OCI-LY3 (cell line): ENCODE data around the gene LTBP2.

Experiments used
- H2AFZ ChIP-seq: fragments of 200-600, 300-600 bp; shearing (Covaris generic); 2 replicates; pipeline ENCODE4 v1.6.0; 2014; ENCODE audit warnings: antibody characterized with exemption, low read depth, low read length
- H3K27ac ChIP-seq: fragments of 200-600, 300-600 bp; sonication (generic); 2 replicates; pipeline ENCODE4 v1.5.1; 2014; ENCODE audit warnings: mild to moderate bottlenecking, low read length, moderate library complexity, mixed read lengths
- H3K27me3 ChIP-seq: fragments of 200-600, 300-600 bp; sonication (generic); 2 replicates; pipeline ENCODE4 v1.6.1; 2014; ENCODE audit warnings: low read depth, low read length, mixed read lengths
- H3K36me3 ChIP-seq: fragments of 200-600, 300-600 bp; sonication (generic); replicated peaks from 2 replicates; pipeline ENCODE3; 2014; ENCODE audit warnings: low read depth, low read length, mixed read lengths
- H3K4me1 ChIP-seq: fragments of 300-600, 200-600 bp; sonication (generic); 2 replicates; pipeline ENCODE4 v1.6.1; 2014; ENCODE audit warnings: low read length, mixed read lengths
- H3K4me2 ChIP-seq: fragments of 200-600, 300-600 bp; sonication (generic); 2 replicates; pipeline ENCODE4 v1.6.1; 2014; ENCODE audit warnings: low read length, mixed read lengths
- H3K4me3 ChIP-seq: fragments of 300-600, 200-600 bp; sonication (generic); 2 replicates; pipeline ENCODE4 v1.5.1; 2014; ENCODE audit warnings: antibody characterized with exemption, mild to moderate bottlenecking, low read length, moderate library complexity
- H3K79me2 ChIP-seq: fragments of 300-600, 200-600 bp; shearing (Covaris generic); 2 replicates; pipeline ENCODE4 v1.6.1; 2014; ENCODE audit warnings: mild to moderate bottlenecking, low read length, mixed read lengths
- H3K9ac ChIP-seq: fragments of 300-600, 200-600 bp; shearing (Covaris generic); 2 replicates; pipeline ENCODE4 v1.6.0; 2014; ENCODE audit warnings: mild to moderate bottlenecking, low read length, moderate library complexity
- H3K9me3 ChIP-seq: fragments of 200-600, 300-600 bp; shearing (Covaris generic); 2 replicates; pipeline ENCODE4 v1.6.1; 2014; ENCODE audit warnings: low read length, mixed read lengths; ENCODE audit not compliant: insufficient read depth
- H4K20me1 ChIP-seq: fragments of 200-600, 300-600 bp; sonication (generic); 2 replicates; pipeline ENCODE4 v1.6.1; 2016; ENCODE audit warnings: low read length, mixed read lengths; ENCODE audit not compliant: insufficient read depth
- CTCF ChIP-seq: fragments of 200-600, 300-600 bp; sonication (generic); IDR thresholded peaks from 2 replicates; pipeline ENCODE4 v1.5.1; 2014; ENCODE audit warnings: antibody characterized with exemption, low read length, low read depth
- EZH2phosphoT487 ChIP-seq: fragments of 200-600 bp; shearing (Covaris generic); IDR thresholded peaks from 2 replicates; pipeline ENCODE4 v1.6.1; 2018; ENCODE audit warnings: antibody characterized with exemption, mixed run types, low read depth

The LTBP2 gene

DNA sequence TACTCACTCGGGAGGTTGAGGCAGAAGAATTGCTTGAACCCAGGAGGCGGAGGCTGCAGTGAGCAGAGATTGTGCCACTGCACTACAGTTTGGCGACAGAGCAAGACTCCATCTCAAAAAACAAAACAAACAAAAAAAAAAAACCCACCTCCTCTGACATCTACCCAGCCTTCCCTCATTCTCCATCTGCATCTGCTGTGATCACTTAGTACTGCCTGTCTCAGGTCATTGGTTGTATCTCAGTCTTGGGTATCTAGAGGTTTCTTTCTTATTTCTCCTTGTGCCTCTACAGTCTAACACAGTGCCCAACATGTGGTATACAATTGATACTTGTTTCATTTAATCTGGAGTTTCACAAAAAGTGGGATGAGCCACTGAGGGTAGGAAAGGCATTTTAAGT, 5.3 kb downstream of the LTBP2 start:
- H3K4me1 ChIP-seq: peaks cover 6% of the 10 kb centered on the region
- no peak overlapping the region for H3K9ac ChIP-seq
- TF ChIP-seq CTCF: no peak
- no peak for TF ChIP-seq EZH2phosphoT487
- no peak overlapping the region for H2AFZ ChIP-seq
- no peaks in the 10 kb centered on the region for H3K79me2 ChIP-seq
- H3K9me3 ChIP-seq: no peaks in the 10 kb centered on the region
- H3K27me3 ChIP-seq: 0 out of 2 replicates have a peak, but pooled peaks cover 3% of the 10 kb centered on the region
- H3K27ac ChIP-seq: no peak overlapping the region
- H3K4me2 ChIP-seq: no peak overlapping the region
- H3K36me3 ChIP-seq: no peaks in the 10 kb centered on the region
- no peaks in the 10 kb centered on the region for H4K20me1 ChIP-seq
- H3K4me3 ChIP-seq: no peak overlapping the region

- Histone ChIP-seq H3K27ac (no peak overlapping the region), H3K4me3 (no peak overlapping the region), H3K36me3 (no peaks in the 10 kb centered on the region), H3K4me1 (peaks cover 6% of the 10 kb centered on the region), H3K79me2 (no peaks in the 10 kb centered on the region), H3K4me2 (no peak overlapping the region), H3K9me3 (no peaks in the 10 kb centered on the region), H2AFZ (no peak overlapping the region), H4K20me1 (no peaks in the 10 kb centered on the region), H3K27me3 (0 out of 2 replicates have a peak, but pooled peaks cover 3% of the 10 kb centered on the region), H3K9ac (no peak overlapping the region)
- TF ChIP-seq CTCF: no peak
- TF ChIP-seq EZH2phosphoT487: no peak
These were observed 6.4 kb downstream of the LTBP2 start for GRCh38 chr14:74605531-74606223.

- Histone ChIP-seq H3K27me3 (0 out of 2 replicates have a peak, but pooled peaks cover 3% of the 10 kb centered on the region), H3K4me2 (no peak overlapping the region), H3K4me3 (no peak overlapping the region), H3K4me1 (peaks cover 6% of the 10 kb centered on the region), H3K9me3 (no peaks in the 10 kb centered on the region), H4K20me1 (no peaks in the 10 kb centered on the region), H3K9ac (no peak overlapping the region), H3K79me2 (no peaks in the 10 kb centered on the region), H3K36me3 (no peaks in the 10 kb centered on the region), H3K27ac (no peak overlapping the region), H2AFZ (no peak overlapping the region)
- TF ChIP-seq CTCF: no peak
- no peak for TF ChIP-seq EZH2phosphoT487
These were observed 7.1 kb downstream of the LTBP2 start for GRCh38 chr14:74604911-74605310.

DNA sequence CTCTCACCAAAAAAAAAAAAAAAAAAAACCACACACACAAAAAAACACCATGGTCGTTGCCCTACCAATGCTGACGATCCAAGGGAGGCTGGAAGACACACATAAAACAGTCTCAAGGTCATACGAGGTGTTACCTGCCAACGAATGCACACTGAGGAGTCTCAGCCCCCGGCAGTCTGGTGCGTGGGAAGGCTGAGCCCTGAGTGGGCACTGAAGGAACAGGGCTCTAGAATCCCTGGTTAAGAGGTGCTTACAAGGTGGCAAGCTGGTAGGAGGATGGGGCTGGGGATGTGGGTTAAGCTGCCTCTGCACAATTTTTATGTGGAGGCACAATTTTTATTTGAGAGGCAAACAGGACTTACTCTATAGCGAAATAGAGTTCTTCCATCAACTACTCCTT, 7.9 kb downstream of the LTBP2 start:
- peaks cover 2% of the 10 kb centered on the region for H3K4me1 ChIP-seq
- H3K9ac ChIP-seq: no peak overlapping the region
- no peak overlapping the region for H3K4me2 ChIP-seq
- no peaks in the 10 kb centered on the region for H3K9me3 ChIP-seq
- no peak overlapping the region for H3K27ac ChIP-seq
- 0 out of 2 replicates have a peak, but pooled peaks cover 3% of the 10 kb centered on the region for H3K27me3 ChIP-seq
- no peak overlapping the region for H2AFZ ChIP-seq
- TF ChIP-seq CTCF (no peak), EZH2phosphoT487 (no peak)
- H3K79me2 ChIP-seq: no peaks in the 10 kb centered on the region
- no peak overlapping the region for H3K4me3 ChIP-seq
- H4K20me1 ChIP-seq: no peaks in the 10 kb centered on the region
- no peaks in the 10 kb centered on the region for H3K36me3 ChIP-seq
